CD8-positive, alpha-beta memory T cell (primary cell): ENCODE results near the gene CHST2. TPM values are rescaled to one million over a fixed set of nuclear protein-coding genes. Genes with fewer than 3 reads are reported as not detected.

ENCODE experiments used
- CTCF ChIA-PET: fragments of 350-600 bp; sonication (Branson Sonifier 250); formaldehyde crosslinking; loops from one replicate; lab custom pipeline; 2021; ENCODE audit warnings: antibody characterized with exemption; lab: Charles Lee
- POLR2A ChIA-PET: fragments of 350-600 bp; sonication (Branson Sonifier 250); formaldehyde crosslinking; loops from one replicate; lab custom pipeline; 2021; ENCODE audit warnings: antibody characterized with exemption; lab: Charles Lee
- DNase-seq, 5 donors: peaks; one replicate each; pipeline versions ENCODE4 v3.0.0 to v3.0.0-alpha.2; 2020 to 2022; ENCODE audit warnings: mixed read lengths in 1 of 5
- H3K27ac ChIP-seq: one replicate; pipeline ENCODE4 v1.7.0; 2013; ENCODE audit warnings: low read depth, mild to moderate bottlenecking, low read length, moderate library complexity
- H3K27me3 ChIP-seq: 2 replicates; pipeline ENCODE4 v1.7.0; 2013; ENCODE audit warnings: low read length, mild to moderate bottlenecking; ENCODE audit not compliant: insufficient read depth, poor library complexity, severe bottlenecking
- H3K36me3 ChIP-seq: 2 replicates; pipeline ENCODE4 v1.7.0; 2013; ENCODE audit warnings: mild to moderate bottlenecking, low read length, moderate library complexity; ENCODE audit not compliant: insufficient read depth
- H3K4me1 ChIP-seq: 2 replicates; pipeline ENCODE4 v1.7.0; 2013; ENCODE audit warnings: mild to moderate bottlenecking, low read length, moderate library complexity; ENCODE audit not compliant: insufficient read depth
- H3K4me3 ChIP-seq: 2 replicates; pipeline ENCODE4 v1.7.0; 2013; ENCODE audit warnings: mild to moderate bottlenecking, low read length
- H3K9me3 ChIP-seq: 2 replicates; pipeline ENCODE4 v1.7.0; 2013; ENCODE audit warnings: mild to moderate bottlenecking, low read length
- H3K27ac Mint-ChIP-seq, 8 donors: one replicate each; pipeline ENCODE4 v1.8.0; 2020 to 2021; ENCODE audit warnings: mixed read lengths in 8 of 8, mild to moderate bottlenecking in 6 of 8, inconsistent platforms in 3 of 8, moderate library complexity in 3 of 8
- H3K27me3 Mint-ChIP-seq, 2 donors: one replicate each; pipeline ENCODE4 v1.8.0; 2020 to 2021; ENCODE audit warnings: mixed read lengths in 2 of 2, mild to moderate bottlenecking in 1 of 2, moderate library complexity in 1 of 2
- H3K36me3 Mint-ChIP-seq, 3 donors: one replicate each; pipeline ENCODE4 v1.8.0; 2020 to 2021; ENCODE audit warnings: mixed read lengths in 3 of 3, inconsistent platforms in 1 of 3, mild to moderate bottlenecking in 1 of 3
- H3K4me1 Mint-ChIP-seq, 3 donors: one replicate each; pipeline ENCODE4 v1.8.0; 2020 to 2021; ENCODE audit warnings: mixed read lengths in 3 of 3, inconsistent platforms in 1 of 3, mild to moderate bottlenecking in 1 of 3
- H3K4me3 Mint-ChIP-seq, 7 donors: one replicate each; pipeline ENCODE4 v1.8.0; 2020 to 2021; ENCODE audit warnings: mixed read lengths in 7 of 7, mild to moderate bottlenecking in 6 of 7, moderate library complexity in 4 of 7, inconsistent platforms in 2 of 7
- H3K9me3 Mint-ChIP-seq, 5 donors: one replicate each; pipeline ENCODE4 v1.8.0; 2020 to 2022; ENCODE audit warnings: mixed read lengths in 5 of 5, mild to moderate bottlenecking in 3 of 5, moderate library complexity in 2 of 5, inconsistent platforms in 1 of 5
- polyA plus RNA-seq: library from polyadenylated mRNA; unstranded; fragments of 300-500 nt; fragmentation: Illumina TruSeq; gene quantifications from one replicate; pipeline ENCODE4 v1.2.3, GENCODE V29; 2021
- total RNA-seq, 2 experiments: library from RNA; stranded (reverse); gene quantifications; one replicate each; pipeline ENCODE4 v1.2.3, GENCODE V29; 2021

CHST2 gene
- total and polyA plus RNA-seq, 3 experiments from 2014 or later = 2.9 to 6.2 (median 3.0) TPM

- Histone ChIP-seq H3K36me3 (no peaks in the 10 kb centered on the region), H3K4me1 (no peaks in the 10 kb centered on the region), H3K27ac (no peak overlapping the region), H3K27me3 (no peaks in the 10 kb centered on the region), H3K9me3 (no peaks in the 10 kb centered on the region), H3K4me3 (no peak overlapping the region)
- no peak for DNase-seq
- Mint-ChIP-seq H3K4me3 (no peak overlapping the region), H3K27ac (no peak overlapping the region), H3K4me1 (no peaks in the 10 kb centered on the region), H3K27me3 (no peaks in the 10 kb centered on the region), H3K36me3 (no peaks in the 10 kb centered on the region), H3K9me3 (no peaks in the 10 kb centered on the region)
- POLR2A ChIA-PET = no interaction called here
- CTCF ChIA-PET = no interaction called here
Measured at GRCh38 chr3:143090976-143091837, 28.4 kb upstream of the CHST2 start.

DNA sequence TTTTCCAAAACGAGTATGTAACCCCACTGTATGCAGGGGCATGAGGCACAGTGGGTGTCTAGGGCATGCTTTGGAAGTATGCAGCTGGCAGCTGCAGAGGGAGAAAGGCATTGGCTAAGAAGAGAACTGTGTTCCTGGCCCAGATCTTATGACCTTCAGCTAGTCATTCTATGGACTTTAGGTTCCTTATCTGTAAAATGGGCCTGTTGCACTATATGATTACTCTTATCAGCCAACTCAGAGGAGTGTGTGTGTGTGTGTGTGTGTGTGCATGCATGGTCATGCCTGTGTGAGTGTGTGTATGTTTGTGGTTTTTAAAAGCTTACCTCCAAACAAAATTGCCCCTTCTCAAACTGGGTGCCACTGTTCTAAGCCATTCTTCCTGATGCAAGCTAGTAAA, 27.4 kb upstream of the CHST2 start:
- Histone ChIP-seq H3K9me3 (no peaks in the 10 kb centered on the region), H3K4me1 (no peaks in the 10 kb centered on the region), H3K27me3 (no peaks in the 10 kb centered on the region), H3K27ac (no peak overlapping the region), H3K4me3 (no peak overlapping the region), H3K36me3 (no peaks in the 10 kb centered on the region)
- ChIA-PET POLR2A (no interaction called here), CTCF (no interaction called here)
- no peak overlapping the region for H3K4me3 Mint-ChIP-seq
- no peak for DNase-seq
- H3K9me3 Mint-ChIP-seq = no peaks in the 10 kb centered on the region
- H3K27me3 Mint-ChIP-seq = no peaks in the 10 kb centered on the region
- H3K4me1 Mint-ChIP-seq = no peaks in the 10 kb centered on the region
- peak overlapping the region in 1 of 8 donors; percentile 29 for H3K27ac Mint-ChIP-seq
- no peaks in the 10 kb centered on the region for H3K36me3 Mint-ChIP-seq

- no peaks in the 10 kb centered on the region for H3K4me1 Mint-ChIP-seq
- no peaks in the 10 kb centered on the region for H3K4me1 ChIP-seq
- H3K36me3 ChIP-seq = no peaks in the 10 kb centered on the region
- no peaks in the 10 kb centered on the region for H3K9me3 Mint-ChIP-seq
- H3K9me3 ChIP-seq = no peaks in the 10 kb centered on the region
- no peak overlapping the region for H3K27ac Mint-ChIP-seq
- no peaks in the 10 kb centered on the region for H3K27me3 ChIP-seq
- DNase-seq = no peak
- ChIA-PET CTCF (no interaction called here), POLR2A (no interaction called here)
- no peak overlapping the region for H3K4me3 ChIP-seq
- no peaks in the 10 kb centered on the region for H3K27me3 Mint-ChIP-seq
- H3K4me3 Mint-ChIP-seq = no peak overlapping the region
- H3K36me3 Mint-ChIP-seq = no peaks in the 10 kb centered on the region
- no peak overlapping the region for H3K27ac ChIP-seq
Measured at GRCh38 chr3:143095813-143096212, 23.8 kb upstream of the CHST2 start.

DNA sequence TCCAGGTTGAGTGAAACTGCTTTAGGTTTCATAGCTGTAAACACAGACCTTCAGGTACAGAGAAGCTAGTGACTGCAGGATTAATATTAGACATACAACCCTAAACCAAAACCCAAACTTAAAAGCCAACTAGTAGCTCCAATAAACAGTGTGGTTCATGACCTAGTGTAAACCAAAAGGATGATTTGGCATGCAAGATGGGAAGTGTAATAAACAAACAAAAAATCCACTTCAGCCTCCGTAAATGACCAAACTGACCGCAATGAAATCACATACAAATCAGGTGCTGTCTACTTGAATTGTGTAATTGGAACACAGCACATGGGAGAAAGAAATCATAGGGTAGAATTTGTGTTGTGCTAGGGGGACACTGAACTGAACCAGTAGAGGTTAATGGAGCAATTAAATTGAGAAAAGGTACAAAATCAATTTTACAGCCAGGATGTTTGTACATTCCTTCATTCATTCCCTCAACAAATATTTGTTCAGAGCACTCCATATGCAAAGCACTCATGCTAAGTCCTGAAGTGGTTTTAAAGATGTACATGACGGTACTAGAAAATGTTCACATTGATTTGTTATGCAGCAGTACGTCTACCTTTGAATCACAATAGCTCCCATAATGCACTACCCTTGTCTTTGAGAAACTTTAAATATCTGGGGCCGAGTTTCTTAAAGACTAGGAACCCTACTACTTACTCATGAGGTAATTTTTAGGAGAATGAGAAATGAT, 21.4 kb upstream of the CHST2 start:
- no peak overlapping the region for H3K4me3 ChIP-seq
- no peaks in the 10 kb centered on the region for H3K9me3 ChIP-seq
- H3K4me1 Mint-ChIP-seq = no peaks in the 10 kb centered on the region
- peaks cover 0 to 4% (median 0%) of the 10 kb centered on the region in 3 donors for H3K36me3 Mint-ChIP-seq
- CTCF ChIA-PET = no interaction called here
- no peaks in the 10 kb centered on the region for H3K36me3 ChIP-seq
- no peak overlapping the region for H3K4me3 Mint-ChIP-seq
- no peaks in the 10 kb centered on the region for H3K4me1 ChIP-seq
- no peak overlapping the region for H3K27ac Mint-ChIP-seq
- no peak overlapping the region for H3K27ac ChIP-seq
- H3K27me3 ChIP-seq = no peaks in the 10 kb centered on the region
- POLR2A ChIA-PET = no interaction called here
- H3K27me3 Mint-ChIP-seq = peaks cover 5 to 19% of the 10 kb centered on the region in 2 donors
- H3K9me3 Mint-ChIP-seq = peaks cover 0 to under 1% (median 0%) of the 10 kb centered on the region in 5 donors
- no peak for DNase-seq

- peaks cover 1 to 7% (median 2%) of the 10 kb centered on the region in 5 donors for H3K9me3 Mint-ChIP-seq
- no peak overlapping the region for H3K27ac Mint-ChIP-seq
- CTCF ChIA-PET = no interaction called here
- H3K4me1 Mint-ChIP-seq = no peaks in the 10 kb centered on the region
- H3K4me3 Mint-ChIP-seq = no peak overlapping the region
- DNase-seq = no peak
- Histone ChIP-seq H3K36me3 (no peaks in the 10 kb centered on the region), H3K4me1 (no peaks in the 10 kb centered on the region), H3K4me3 (no peak overlapping the region), H3K9me3 (no peaks in the 10 kb centered on the region), H3K27me3 (no peaks in the 10 kb centered on the region), H3K27ac (no peak overlapping the region)
- POLR2A ChIA-PET = no interaction called here
- H3K36me3 Mint-ChIP-seq = peaks cover 0 to 6% (median 0%) of the 10 kb centered on the region in 3 donors
- H3K27me3 Mint-ChIP-seq = peaks cover 5 to 26% of the 10 kb centered on the region in 2 donors
Measured at GRCh38 chr3:143099210-143099609, 20.4 kb upstream of the CHST2 start.

- Histone ChIP-seq H3K27me3 (no peaks in the 10 kb centered on the region), H3K4me1 (no peaks in the 10 kb centered on the region), H3K4me3 (no peak overlapping the region), H3K9me3 (peaks cover under 1% of the 10 kb centered on the region), H3K36me3 (no peaks in the 10 kb centered on the region), H3K27ac (no peak overlapping the region)
- POLR2A ChIA-PET = no interaction called here
- peaks cover 0 to 10% (median 0%) of the 10 kb centered on the region in 3 donors for H3K36me3 Mint-ChIP-seq
- DNase-seq = no peak
- peaks cover 5 to 31% of the 10 kb centered on the region in 2 donors for H3K27me3 Mint-ChIP-seq
- no peak overlapping the region for H3K4me3 Mint-ChIP-seq
- H3K27ac Mint-ChIP-seq = no peak overlapping the region
- CTCF ChIA-PET = no interaction called here
- peaks cover 6 to 12% (median 6%) of the 10 kb centered on the region in 5 donors for H3K9me3 Mint-ChIP-seq
- H3K4me1 Mint-ChIP-seq = no peaks in the 10 kb centered on the region
Measured at GRCh38 chr3:143099690-143100089, 19.9 kb upstream of the CHST2 start.

DNA sequence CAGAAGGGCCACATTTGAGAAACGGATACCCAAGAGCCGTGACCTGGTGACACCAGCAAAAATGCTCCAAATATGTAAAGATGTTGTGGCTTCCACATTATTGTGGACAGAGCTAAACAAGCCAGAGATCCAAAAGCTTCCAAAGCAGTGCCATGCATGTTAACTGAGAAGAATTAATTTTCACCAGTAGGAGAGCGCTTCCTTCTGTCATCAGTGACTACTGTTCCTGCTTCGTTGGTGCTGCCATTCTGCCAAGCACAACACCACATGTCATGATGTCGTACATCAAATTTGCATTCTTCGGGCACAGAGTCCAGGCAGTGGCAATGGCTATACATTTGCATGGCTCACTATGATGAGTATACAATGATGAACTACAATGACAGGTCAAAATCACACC, 19.1 kb upstream of the CHST2 start:
- Histone ChIP-seq H3K27ac (no peak overlapping the region), H3K4me3 (no peak overlapping the region), H3K36me3 (no peaks in the 10 kb centered on the region), H3K27me3 (no peaks in the 10 kb centered on the region), H3K9me3 (peaks cover 8% of the 10 kb centered on the region), H3K4me1 (no peaks in the 10 kb centered on the region)
- ChIA-PET POLR2A (no interaction called here), CTCF (no interaction called here)
- Mint-ChIP-seq H3K9me3 (peaks cover 10 to 18% (median 14%) of the 10 kb centered on the region in 5 donors), H3K4me1 (no peaks in the 10 kb centered on the region), H3K36me3 (peaks cover 0 to 14% (median 0%) of the 10 kb centered on the region in 3 donors), H3K4me3 (no peak overlapping the region), H3K27me3 (peaks cover 11 to 35% of the 10 kb centered on the region in 2 donors), H3K27ac (no peak overlapping the region)
- DNase-seq = no peak

- POLR2A ChIA-PET = no interaction called here
- no peak for DNase-seq
- Mint-ChIP-seq H3K9me3 (peaks cover 12 to 29% (median 22%) of the 10 kb centered on the region in 5 donors), H3K4me3 (no peak overlapping the region), H3K36me3 (peaks cover 0 to 23% (median 0%) of the 10 kb centered on the region in 3 donors), H3K27me3 (peaks cover 17 to 41% of the 10 kb centered on the region in 2 donors), H3K27ac (no peak overlapping the region), H3K4me1 (no peaks in the 10 kb centered on the region)
- Histone ChIP-seq H3K9me3 (peaks cover 8% of the 10 kb centered on the region), H3K4me1 (no peaks in the 10 kb centered on the region), H3K4me3 (no peak overlapping the region), H3K27me3 (no peaks in the 10 kb centered on the region), H3K36me3 (no peaks in the 10 kb centered on the region), H3K27ac (no peak overlapping the region)
- CTCF ChIA-PET = no interaction called here
Measured at GRCh38 chr3:143101792-143102381, 17.7 kb upstream of the CHST2 start.
